SHP77 treated with DMSO at 0.1 percent for 48 hours (cell line): ENCODE measurements around the gene MAP3K4.

ENCODE experiments used
- DNase-seq: peaks from one replicate; lab custom pipeline; 2025; lab: John Stamatoyannopoulos, UW

The MAP3K4 gene

DNA sequence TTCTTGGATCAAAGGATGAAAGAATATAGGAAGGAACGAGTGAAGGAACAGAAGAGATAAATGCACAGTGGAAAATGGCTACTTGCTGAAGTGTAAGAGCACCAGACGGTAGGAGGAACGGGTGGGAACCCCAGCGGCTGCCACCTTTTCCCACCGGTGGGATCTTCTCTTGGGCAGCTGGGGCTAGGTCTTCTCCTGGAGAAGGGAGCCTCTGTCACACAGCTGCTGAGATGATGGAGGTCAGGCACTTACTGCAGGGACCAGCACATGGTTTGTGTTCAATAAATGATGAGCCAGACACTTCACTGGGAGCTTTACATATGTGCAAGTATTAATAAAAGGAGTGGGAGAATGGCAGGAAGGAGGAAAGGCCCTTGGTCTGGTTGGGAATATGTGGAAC, 158.6 kb downstream of the MAP3K4 start:
- no peak for DNase-seq

- DNase-seq = no peak
Measured at GRCh38 chr6:161150566-161150965, 159.0 kb downstream of the MAP3K4 start.

- no peak for DNase-seq
Measured at GRCh38 chr6:161151059-161151645, 159.6 kb downstream of the MAP3K4 start.

DNA sequence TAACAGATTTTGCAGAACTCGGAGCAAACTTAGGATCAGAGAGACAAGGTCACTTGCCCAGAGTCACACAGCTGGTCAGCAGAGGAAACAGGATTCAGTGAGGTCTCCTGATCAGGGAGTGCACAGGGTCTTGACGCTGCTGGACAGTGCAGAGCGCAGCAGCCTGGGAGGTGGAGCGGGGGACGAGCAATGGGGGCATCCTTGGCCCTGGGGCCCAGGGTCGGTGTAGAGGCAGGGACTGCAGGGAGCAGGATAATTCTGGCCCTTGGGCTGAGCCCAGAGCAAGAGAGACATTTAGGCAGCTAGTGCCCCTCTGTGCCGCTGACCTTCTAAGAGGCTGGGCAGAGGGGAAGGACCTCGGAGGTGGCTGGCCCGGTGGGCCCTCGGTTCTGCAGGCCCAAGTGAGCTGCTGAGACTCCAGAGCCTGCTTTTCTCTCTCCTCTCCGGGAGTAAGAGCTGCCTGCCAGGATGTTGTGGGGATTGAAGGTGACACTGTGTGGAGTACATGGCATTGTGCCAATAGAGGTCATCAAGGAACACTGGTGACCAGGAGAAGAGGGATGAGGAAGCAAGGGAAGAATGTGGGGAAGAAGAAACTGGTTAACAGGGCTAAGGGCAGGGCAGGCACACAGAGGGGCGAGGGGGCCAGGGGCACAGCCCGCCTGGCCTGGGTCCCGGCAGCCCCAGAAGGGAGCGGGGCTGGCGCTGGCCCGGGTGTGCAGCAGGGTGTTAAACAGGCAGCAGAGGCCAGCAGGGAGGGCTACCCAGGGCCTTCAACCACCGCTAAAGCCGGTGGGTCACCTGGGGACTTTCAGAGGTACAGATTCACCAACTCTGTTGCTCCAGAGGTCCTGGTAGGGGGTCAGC, 160.3 kb downstream of the MAP3K4 start:
- DNase-seq = no peak

DNA sequence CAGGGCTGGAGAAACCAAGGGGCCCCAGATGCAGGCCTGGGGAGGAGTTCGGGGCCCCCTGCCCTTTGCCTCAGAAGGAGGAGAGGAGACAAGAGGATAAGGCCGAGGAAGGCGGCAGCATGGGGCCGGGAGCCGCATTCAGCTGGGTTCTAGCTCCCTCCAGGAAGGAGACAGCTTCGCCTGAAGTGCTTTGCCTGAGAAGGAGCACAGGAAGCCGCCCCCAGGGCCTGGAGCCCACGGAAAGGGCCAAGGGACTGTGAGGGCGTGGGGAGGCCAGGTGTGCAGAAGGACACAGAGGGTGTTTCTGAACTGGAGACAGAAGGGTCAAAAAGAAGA, 160.9 kb downstream of the MAP3K4 start:
- DNase-seq = no peak

- no peak for DNase-seq
Measured at GRCh38 chr6:161152907-161153662, 161.5 kb downstream of the MAP3K4 start.

DNA sequence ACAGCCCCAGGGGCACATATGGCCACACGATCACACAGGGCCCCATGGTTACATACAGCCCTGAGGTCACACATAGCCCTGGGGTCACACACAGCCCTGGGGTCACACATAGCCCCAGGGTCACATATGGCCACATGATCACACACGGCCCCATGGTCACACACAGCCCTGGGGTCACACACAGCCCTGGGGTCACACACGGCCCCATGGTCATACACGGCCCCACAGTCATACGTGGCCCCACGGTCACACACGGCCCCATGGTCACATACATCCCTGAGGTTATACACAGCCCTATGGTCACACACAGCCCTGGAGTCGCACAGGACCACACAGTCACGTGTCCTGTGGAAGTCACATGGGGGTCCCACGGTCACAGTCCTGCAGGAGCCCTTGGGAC, 162.2 kb downstream of the MAP3K4 start:
- no peak for DNase-seq

GRCh38 chr6:161154796-161155335, 163.3 kb downstream of the MAP3K4 start:
- no peak for DNase-seq

- no peak for DNase-seq
Measured at GRCh38 chr6:161161121-161161520, 169.6 kb downstream of the MAP3K4 start.

DNA sequence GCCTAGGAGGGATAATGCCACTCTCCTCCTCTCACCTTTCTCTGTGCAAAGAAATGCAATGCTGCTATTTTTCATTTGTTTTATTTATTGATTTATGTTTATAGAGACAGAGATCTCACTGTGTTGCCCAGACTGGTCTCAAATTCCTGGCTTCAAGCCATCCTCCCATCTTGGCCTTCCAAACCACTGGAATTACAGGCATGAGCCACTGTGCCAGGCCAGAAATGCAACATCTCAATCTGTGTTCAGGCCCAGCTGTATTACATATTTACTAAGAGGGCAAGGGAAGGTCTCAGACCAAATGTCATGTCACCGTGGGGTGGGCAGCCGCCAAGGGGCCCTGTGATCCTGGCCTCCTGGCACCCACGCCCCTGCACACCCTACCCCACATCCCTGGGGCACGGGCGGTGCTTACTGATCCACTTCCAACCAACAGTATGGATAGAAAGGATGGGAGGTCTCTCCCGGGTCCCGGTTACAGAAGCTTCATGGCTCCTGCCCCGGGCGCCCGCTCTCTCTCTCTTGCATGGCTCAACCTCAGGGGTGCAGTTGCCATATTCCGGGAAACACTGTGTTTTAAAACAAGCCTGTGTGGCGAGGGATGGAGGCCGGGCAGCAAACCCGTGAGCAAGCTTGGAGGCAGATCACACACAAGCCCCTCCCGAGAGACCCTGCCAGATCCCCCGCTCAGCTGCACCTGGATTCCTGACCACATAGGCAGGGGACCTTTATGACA, 170.5 kb downstream of the MAP3K4 start:
- DNase-seq = no peak

DNA sequence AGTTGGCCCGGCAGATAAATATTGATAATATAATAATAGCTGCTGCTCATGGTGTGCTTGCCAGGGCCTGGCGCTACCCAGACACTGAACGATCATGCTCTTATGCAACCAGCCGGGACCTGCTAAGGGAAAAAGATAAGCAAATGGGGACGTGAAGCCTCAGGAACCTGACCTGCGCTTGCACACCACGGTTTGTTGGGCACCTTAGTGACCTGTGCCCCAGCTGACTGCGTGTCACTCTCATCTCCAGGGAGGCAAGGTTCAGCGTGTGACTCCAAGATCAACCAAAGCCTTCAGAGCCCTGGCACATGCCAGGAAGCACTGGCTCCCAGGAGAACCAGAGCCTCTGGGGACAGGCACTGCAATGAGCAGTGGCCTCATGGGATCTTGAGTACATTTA, 171.2 kb downstream of the MAP3K4 start:
- no peak for DNase-seq

GRCh38 chr6:161163466-161164181, 172.1 kb downstream of the MAP3K4 start:
- no peak for DNase-seq

DNA sequence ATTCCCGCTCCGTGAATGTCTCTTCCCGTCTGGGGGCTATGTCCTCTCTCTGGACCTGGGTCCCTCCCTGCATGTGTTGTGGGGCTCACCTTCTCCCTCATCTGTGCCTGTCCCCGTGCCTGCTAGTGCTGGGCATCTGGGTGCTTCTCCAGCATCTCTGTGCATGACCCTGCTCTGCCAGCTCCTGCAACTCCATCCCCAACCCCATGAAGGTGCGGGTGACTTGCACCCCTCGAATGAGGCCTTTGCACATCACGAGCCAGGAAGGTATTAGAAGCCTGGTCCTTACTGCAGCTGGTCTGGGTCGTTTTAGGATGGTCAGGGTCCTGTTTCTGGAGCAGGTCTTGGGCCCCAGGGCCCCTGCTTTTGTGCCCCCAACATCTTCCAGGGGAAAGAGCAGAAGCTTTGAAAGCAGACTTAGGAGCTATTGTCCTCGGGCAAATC, 172.6 kb downstream of the MAP3K4 start:
- DNase-seq = no peak

DNA sequence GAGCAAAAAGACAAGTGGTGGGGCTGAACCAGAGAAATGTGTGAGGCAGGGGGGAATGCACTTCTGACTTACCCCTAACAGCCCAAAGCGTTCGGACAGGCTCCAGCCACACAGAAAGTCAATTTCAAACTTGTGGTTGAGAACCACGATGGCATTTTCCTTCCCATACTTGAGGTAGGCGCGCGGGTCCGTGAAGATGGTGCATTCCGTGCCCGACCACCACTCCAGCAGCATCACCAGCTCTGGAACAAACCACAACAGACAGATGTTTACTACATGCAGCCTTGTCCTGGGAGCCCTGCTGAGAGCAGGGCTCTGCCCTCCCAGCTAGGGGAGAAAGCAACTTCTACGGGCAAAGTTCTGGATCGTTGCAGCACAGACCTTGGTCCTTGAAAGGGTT, 174.6 kb downstream of the MAP3K4 start:
- no peak for DNase-seq

DNA sequence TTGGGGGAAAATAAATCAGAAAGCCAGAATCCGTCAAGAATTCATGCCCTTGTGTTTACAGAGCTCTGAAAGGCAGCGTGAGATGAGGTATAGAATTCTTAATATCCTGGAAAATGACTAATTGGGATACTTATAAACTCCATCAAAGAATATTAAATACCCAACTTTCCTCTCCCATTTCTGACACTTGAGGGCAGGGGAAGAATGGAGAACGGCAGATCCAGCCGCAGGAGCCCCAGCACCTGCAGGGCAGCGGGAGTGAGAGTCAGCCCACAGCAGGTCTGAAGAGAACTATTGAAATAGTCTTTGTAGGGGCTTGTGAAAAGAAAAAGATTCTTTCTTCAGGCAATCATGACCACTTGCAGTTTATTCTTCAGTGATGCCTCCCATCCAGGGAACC, 175.1 kb downstream of the MAP3K4 start:
- no peak for DNase-seq
